Upper lobe of left lung (tissue), 6 donors: ENCODE results near the gene RNF222. TPM values are rescaled to one million over a fixed set of nuclear protein-coding genes. Genes with fewer than 3 reads are reported as not detected.

Source experiments
- ATAC-seq, 2 donors: fragments of 200-7000 bp; cut with Tn5 transposase; one replicate each; pipeline ENCODE4 v1.9.1; 2022; ENCODE audit warnings: mild to moderate bottlenecking in 2 of 2, moderate library complexity in 2 of 2; ENCODE audit not compliant: low FRiP score in 2 of 2
- DNase-seq, 2 donors: peaks; one replicate each; pipeline ENCODE4 v3.0.0-alpha.2; 2019 to 2020
- H3K27ac ChIP-seq, 4 donors: fragments of 200-600 bp; sonication (generic); one replicate each; pipeline ENCODE4 v1.5.1; 2016 to 2019
- H3K27me3 ChIP-seq, 4 donors: fragments of 200-600 bp; sonication (generic); one replicate each; pipeline ENCODE4 v1.5.1; 2017 to 2019
- H3K36me3 ChIP-seq, 4 donors: fragments of 200-600 bp; sonication (generic); one replicate each; pipeline ENCODE4 v1.5.1; 2016 to 2019
- H3K4me1 ChIP-seq, 4 donors: fragments of 200-600 bp; sonication (generic); one replicate each; pipeline ENCODE4 v1.5.1; 2018 to 2019
- H3K4me3 ChIP-seq, 4 donors: fragments of 200-600 bp; sonication (generic); one replicate each; pipeline ENCODE4 v1.5.1; 2017 to 2019; ENCODE audit warnings: mild to moderate bottlenecking in 2 of 4, moderate library complexity in 1 of 4
- H3K9me3 ChIP-seq, 4 donors: fragments of 200-600 bp; sonication (generic); one replicate each; pipeline ENCODE4 v1.5.1; 2018 to 2019
- CTCF ChIP-seq, 6 experiments: fragments of 450-650 bp in 4 of 6; fragments of 200-600 bp in 2 of 6; sonication (generic) in 2 of 6; IDR thresholded peaks; one replicate each; pipeline ENCODE4 v1.5.1; 2016 to 2019; ENCODE audit warnings: antibody characterized with exemption in 6 of 6
- EP300 ChIP-seq, 4 donors: sonication (generic); formaldehyde crosslinking; IDR thresholded peaks; one replicate each; pipeline ENCODE4 v1.5.1; 2017; ENCODE audit warnings: antibody characterized with exemption in 4 of 4, control low read depth in 2 of 4
- POLR2A ChIP-seq, 4 donors: fragments of 450-650 bp; IDR thresholded peaks; one replicate each; pipeline ENCODE4 v1.5.1; 2016 to 2017; ENCODE audit warnings: antibody characterized with exemption in 4 of 4, mild to moderate bottlenecking in 2 of 4
- POLR2AphosphoS5 ChIP-seq, 2 donors: sonication (generic); formaldehyde crosslinking; IDR thresholded peaks; one replicate each; pipeline ENCODE4 v1.5.1; 2017; ENCODE audit warnings: antibody characterized with exemption in 2 of 2
- WGBS, 2 donors: methylation state at CpG; one replicate each; pipeline ENCODE4 v1.1.5; 2017 to 2018; 5-methylcytosine and 5-hydroxymethylcytosine counted together
- total RNA-seq, 6 donors: library from RNA; depleted of rRNA in 4 of 6; stranded (reverse); fragments of >200 nt in 4 of 6; gene quantifications; one replicate each; pipeline versions ENCODE4 v1.1.0 to v1.2.1, GENCODE V29; 2016 to 2021
- donor health status: DM: no; HTN: no; CAD: no; lungs with moderate emphysema.
- donor health status: DM: no; HTN: yes; CAD: no; lungs with severe emphysema.

The RNF222 gene
- total RNA-seq, 6 donors from 2014 or later = not detected

GRCh38 chr17:8392274-8392673 lies 5.4 kb downstream of the RNF222 start:
- H3K4me3 ChIP-seq = no peak overlapping the region
- H3K36me3 ChIP-seq = no peaks in the 10 kb centered on the region
- H3K27me3 ChIP-seq = peaks cover 0 to 2% (median 0%) of the 10 kb centered on the region in 4 donors
- no peak for ATAC-seq
- DNase-seq = no peak
- TF ChIP-seq EP300 (IDR thresholded peaks at IDR 0.05) (no peak), CTCF (IDR thresholded peaks at IDR 0.05) (no peak), POLR2A (IDR thresholded peaks at IDR 0.05) (no peak), POLR2AphosphoS5 (IDR thresholded peaks at IDR 0.05) (no peak)
- no peak overlapping the region for H3K27ac ChIP-seq
- no peaks in the 10 kb centered on the region for H3K4me1 ChIP-seq
- WGBS, 2 donors = 70 to 95% methylated on average over 11 to 15 of the region's 18 CpGs
- H3K9me3 ChIP-seq = no peaks in the 10 kb centered on the region

- no peak for ATAC-seq
Observed at GRCh38 chr17:8391711-8392110, 5.9 kb downstream of the RNF222 start.

GRCh38 chr17:8387914-8388651 lies 9.5 kb downstream of the RNF222 start:
- TF ChIP-seq EP300 (IDR thresholded peaks at IDR 0.05) = no peak
- no peak for TF ChIP-seq POLR2A (IDR thresholded peaks at IDR 0.05)
- TF ChIP-seq CTCF (IDR thresholded peaks at IDR 0.05) = no peak
- TF ChIP-seq POLR2AphosphoS5 (IDR thresholded peaks at IDR 0.05) = no peak

More at GRCh38 chr17:8391711-8392110, 5.9 kb downstream of the RNF222 start:
- Histone ChIP-seq H3K36me3 (no peaks in the 10 kb centered on the region), H3K9me3 (no peaks in the 10 kb centered on the region), H3K4me3 (no peak overlapping the region), H3K27me3 (peaks cover 0 to 2% (median 0%) of the 10 kb centered on the region in 4 donors), H3K27ac (no peak overlapping the region), H3K4me1 (no peaks in the 10 kb centered on the region)
- 53 to 61% methylated on average over 4 to 7 of the region's 9 CpGs for WGBS, 2 donors
- DNase-seq = no peak
- TF ChIP-seq EP300 (IDR thresholded peaks at IDR 0.05) (no peak), CTCF (IDR thresholded peaks at IDR 0.05) (no peak), POLR2A (IDR thresholded peaks at IDR 0.05) (no peak), POLR2AphosphoS5 (IDR thresholded peaks at IDR 0.05) (no peak)

GRCh38 chr17:8386841-8387240 lies 10.8 kb downstream of the RNF222 start:
- H3K4me1 ChIP-seq = peaks cover 17 to 25% (median 20%) of the 10 kb centered on the region in 4 donors
- H3K36me3 ChIP-seq = peaks cover 0 to 2% (median 0%) of the 10 kb centered on the region in 4 donors
- DNase-seq = no peak
- no peaks in the 10 kb centered on the region for H3K9me3 ChIP-seq
- H3K4me3 ChIP-seq = no peak overlapping the region
- H3K27me3 ChIP-seq = no peaks in the 10 kb centered on the region
- 56 to 77% methylated on average over 6 of the region's 6 CpGs for WGBS, 2 donors
- TF ChIP-seq CTCF (IDR thresholded peaks at IDR 0.05) (no peak), EP300 (IDR thresholded peaks at IDR 0.05) (no peak), POLR2A (IDR thresholded peaks at IDR 0.05) (no peak), POLR2AphosphoS5 (IDR thresholded peaks at IDR 0.05) (no peak)
- no peak for ATAC-seq
- no peak overlapping the region for H3K27ac ChIP-seq

More at GRCh38 chr17:8387914-8388651, 9.5 kb downstream of the RNF222 start:
- Histone ChIP-seq H3K27me3 (no peaks in the 10 kb centered on the region), H3K9me3 (no peaks in the 10 kb centered on the region), H3K4me3 (no peak overlapping the region), H3K36me3 (no peaks in the 10 kb centered on the region), H3K27ac (no peak overlapping the region), H3K4me1 (peaks cover 12 to 18% (median 16%) of the 10 kb centered on the region in 4 donors)
- no peak for ATAC-seq
- WGBS, 2 donors = 83 to 84% methylated on average over 7 of the region's 7 CpGs
- DNase-seq = no peak
